Stimulated activated naive CD8-positive, alpha-beta T cell treated with anti-CD3 and anti-CD28 coated beads, Interleukin-15, Interleukin-2, amounts not matched to agents 100 ng/mL and 50 ng/mL, for 24 hours (primary cell): ENCODE measurements around the gene COL5A1.

Source experiments
- H3K27ac Mint-ChIP-seq: one replicate; pipeline ENCODE4 v1.8.0; 2021; ENCODE audit warnings: mild to moderate bottlenecking, mixed read lengths
- H3K27me3 Mint-ChIP-seq: one replicate; pipeline ENCODE4 v1.8.0; 2021; ENCODE audit warnings: mixed read lengths
- H3K36me3 Mint-ChIP-seq: one replicate; pipeline ENCODE4 v1.8.0; 2021; ENCODE audit warnings: low read depth, mixed read lengths
- H3K4me1 Mint-ChIP-seq: one replicate; pipeline ENCODE4 v1.8.0; 2021; ENCODE audit warnings: low read depth, mixed read lengths
- H3K4me3 Mint-ChIP-seq: one replicate; pipeline ENCODE4 v1.8.0; 2021; ENCODE audit warnings: mild to moderate bottlenecking, mixed read lengths
- H3K9me3 Mint-ChIP-seq: one replicate; pipeline ENCODE4 v1.8.0; 2021; ENCODE audit warnings: mixed read lengths

COL5A1 gene

GRCh38 chr9:134891053-134891452 is 249.4 kb downstream of the COL5A1 start:
- H3K27ac Mint-ChIP-seq: no peak overlapping the region
- H3K27me3 Mint-ChIP-seq: peaks cover 20% of the 10 kb centered on the region
- H3K4me1 Mint-ChIP-seq: no peaks in the 10 kb centered on the region
- H3K36me3 Mint-ChIP-seq: no peaks in the 10 kb centered on the region
- H3K4me3 Mint-ChIP-seq: no peak overlapping the region
- no peaks in the 10 kb centered on the region for H3K9me3 Mint-ChIP-seq

GRCh38 chr9:134891713-134892112 is 250.1 kb downstream of the COL5A1 start:
- Mint-ChIP-seq H3K36me3 (no peaks in the 10 kb centered on the region), H3K4me3 (no peak overlapping the region), H3K27me3 (peaks cover 14% of the 10 kb centered on the region), H3K9me3 (no peaks in the 10 kb centered on the region), H3K27ac (no peak overlapping the region), H3K4me1 (no peaks in the 10 kb centered on the region)

- Mint-ChIP-seq H3K4me1 (no peaks in the 10 kb centered on the region), H3K27ac (no peak overlapping the region), H3K36me3 (no peaks in the 10 kb centered on the region), H3K27me3 (peaks cover 9% of the 10 kb centered on the region), H3K9me3 (no peaks in the 10 kb centered on the region), H3K4me3 (no peak overlapping the region)
Observed at GRCh38 chr9:134892221-134892620, 250.6 kb downstream of the COL5A1 start.

- Mint-ChIP-seq H3K27me3 (peaks cover 8% of the 10 kb centered on the region), H3K9me3 (no peaks in the 10 kb centered on the region), H3K4me3 (no peak overlapping the region), H3K36me3 (no peaks in the 10 kb centered on the region), H3K4me1 (no peaks in the 10 kb centered on the region), H3K27ac (no peak overlapping the region)
Observed at GRCh38 chr9:134892820-134893420, 251.3 kb downstream of the COL5A1 start.
